ENCODE data around the gene OAS3.

DNA sequence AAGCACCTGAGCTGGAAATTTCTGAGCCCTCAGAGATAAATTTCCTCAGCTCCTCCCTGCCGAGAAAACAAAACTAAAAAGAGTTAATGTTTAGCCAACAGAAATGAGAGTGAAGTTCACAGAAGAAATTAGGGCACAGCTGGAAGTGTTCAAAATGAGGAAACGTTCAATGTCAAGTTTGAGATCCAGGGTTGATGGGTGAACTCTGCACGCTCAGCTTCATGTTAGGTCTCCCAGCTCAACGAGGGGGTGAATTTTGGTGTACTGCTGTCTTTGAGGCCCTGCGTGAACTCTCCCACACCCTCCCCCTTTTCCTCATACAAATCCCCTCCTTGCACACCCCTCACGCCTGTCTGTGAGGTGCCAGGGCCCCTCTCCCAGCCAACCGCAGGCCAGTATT lies 13.3 kb upstream of the OAS3 start:
- TF ChIP-seq, protein P1, sequence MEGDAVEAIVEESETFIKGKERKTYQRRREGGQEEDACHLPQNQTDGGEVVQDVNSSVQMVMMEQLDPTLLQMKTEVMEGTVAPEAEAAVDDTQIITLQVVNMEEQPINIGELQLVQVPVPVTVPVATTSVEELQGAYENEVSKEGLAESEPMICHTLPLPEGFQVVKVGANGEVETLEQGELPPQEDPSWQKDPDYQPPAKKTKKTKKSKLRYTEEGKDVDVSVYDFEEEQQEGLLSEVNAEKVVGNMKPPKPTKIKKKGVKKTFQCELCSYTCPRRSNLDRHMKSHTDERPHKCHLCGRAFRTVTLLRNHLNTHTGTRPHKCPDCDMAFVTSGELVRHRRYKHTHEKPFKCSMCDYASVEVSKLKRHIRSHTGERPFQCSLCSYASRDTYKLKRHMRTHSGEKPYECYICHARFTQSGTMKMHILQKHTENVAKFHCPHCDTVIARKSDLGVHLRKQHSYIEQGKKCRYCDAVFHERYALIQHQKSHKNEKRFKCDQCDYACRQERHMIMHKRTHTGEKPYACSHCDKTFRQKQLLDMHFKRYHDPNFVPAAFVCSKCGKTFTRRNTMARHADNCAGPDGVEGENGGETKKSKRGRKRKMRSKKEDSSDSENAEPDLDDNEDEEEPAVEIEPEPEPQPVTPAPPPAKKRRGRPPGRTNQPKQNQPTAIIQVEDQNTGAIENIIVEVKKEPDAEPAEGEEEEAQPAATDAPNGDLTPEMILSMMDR (conservative IDR thresholded peaks at IDR 0.05; ENCODE audit: low read length): no peak
- TF ChIP-seq EZH2phosphoT487 (IDR thresholded peaks at IDR 0.05; ENCODE audit: borderline replicate concordance): no peak
